SIG-M5 treated with dmso at 0.1 percent for 504 hours (cell line): ENCODE measurements around the gene RIMOC1.
A peak's percentile ranks its signal among the peaks of the same experiment; 100 is the strongest.
"Not testable (repeated sequence)": the region's sequence is repeated elsewhere in the genome, so short reads cannot be mapped to it uniquely, and the experiment has no call there.

Source experiments
- DNase-seq: peaks from one replicate; lab custom pipeline; 2025; ENCODE audit not compliant: unreplicated experiment; lab: John Stamatoyannopoulos, UW

Gene RIMOC1

GRCh38 chr5:41885286-41885685 lies 18.9 kb upstream of the RIMOC1 start:
- DNase-seq: no peak

- DNase-seq: no peak
Measured at GRCh38 chr5:41891066-41891707, 13.0 kb upstream of the RIMOC1 start.

- no peak for DNase-seq
Measured at GRCh38 chr5:41892031-41892430, 12.1 kb upstream of the RIMOC1 start.

- DNase-seq: no peak
Measured at GRCh38 chr5:41893074-41893851, 10.9 kb upstream of the RIMOC1 start.

GRCh38 chr5:41896230-41896629 lies 7.9 kb upstream of the RIMOC1 start:
- no peak for DNase-seq

GRCh38 chr5:41903382-41903891 lies 707 bp upstream of the RIMOC1 start:
- no peak for DNase-seq

GRCh38 chr5:41906151-41906550 lies 2.0 kb downstream of the RIMOC1 start:
- DNase-seq: no peak

GRCh38 chr5:41908374-41909079 lies 4.4 kb downstream of the RIMOC1 start:
- DNase-seq: no peak

GRCh38 chr5:41918105-41918504 lies 14.0 kb downstream of the RIMOC1 start:
- peak; percentile 29 for DNase-seq

GRCh38 chr5:41921166-41921565 lies 17.0 kb downstream of the RIMOC1 start:
- peak; percentile 15 for DNase-seq

- no peak for DNase-seq
Measured at GRCh38 chr5:41921874-41922273, 17.7 kb downstream of the RIMOC1 start.

GRCh38 chr5:41924526-41924871 lies 20.4 kb downstream of the RIMOC1 start:
- no peak for DNase-seq

GRCh38 chr5:41924872-41925554 lies 20.9 kb downstream of the RIMOC1 start, which contains the start of gene FBXO4:
TSS of gene FBXO4 (plus strand) at chr5:41925281. CDS start at chr5:41925310, 29 bp downstream.
- DNase-seq: peak; percentile 82

GRCh38 chr5:41925555-41925951 lies 21.4 kb downstream of the RIMOC1 start:
- DNase-seq: peak; percentile 20

- no peak for DNase-seq
Measured at GRCh38 chr5:41927604-41928003, 23.5 kb downstream of the RIMOC1 start.

GRCh38 chr5:41929035-41929434 lies 24.9 kb downstream of the RIMOC1 start:
- DNase-seq: no peak

- DNase-seq: no peak
Measured at GRCh38 chr5:41932770-41933169, 28.6 kb downstream of the RIMOC1 start.

GRCh38 chr5:41935544-41935943 lies 31.4 kb downstream of the RIMOC1 start:
- no peak for DNase-seq

- DNase-seq: no peak
Measured at GRCh38 chr5:41940641-41941040, 36.5 kb downstream of the RIMOC1 start.

GRCh38 chr5:41945332-41945955 lies 41.3 kb downstream of the RIMOC1 start:
- not testable (repeated sequence) for DNase-seq

GRCh38 chr5:41951224-41951623 lies 47.1 kb downstream of the RIMOC1 start:
- DNase-seq: no peak
